HFFc6 (cell line): ENCODE data around the gene KCNK7. TPM values are rescaled to one million over a fixed set of nuclear protein-coding genes. Genes with fewer than 3 reads are reported as not detected.
A peak's percentile ranks its signal among the peaks of the same experiment; 100 is the strongest.

Experiments
- DNase-seq: peaks from one replicate; pipeline ENCODE4 v3.0.0-alpha.2; 2018
- H3K27ac Mint-ChIP-seq: 2 replicates; pipeline ENCODE4 v1.8.0; 2020; ENCODE audit warnings: mild to moderate bottlenecking, mixed read lengths
- H3K27me3 Mint-ChIP-seq: 2 replicates; pipeline ENCODE4 v1.8.0; 2021; ENCODE audit warnings: mild to moderate bottlenecking, moderate library complexity, mixed read lengths; ENCODE audit not compliant: insufficient read depth
- H3K36me3 Mint-ChIP-seq: 2 replicates; pipeline ENCODE4 v1.8.0; 2021; ENCODE audit warnings: low read depth, mixed read lengths
- H3K4me1 Mint-ChIP-seq: 2 replicates; pipeline ENCODE4 v1.8.0; 2020; ENCODE audit warnings: low read depth, mixed read lengths
- H3K4me3 Mint-ChIP-seq: 2 replicates; pipeline ENCODE4 v1.8.0; 2020; ENCODE audit warnings: mild to moderate bottlenecking, moderate library complexity, mixed read lengths
- H3K9me3 Mint-ChIP-seq: 2 replicates; pipeline ENCODE4 v1.8.0; 2020; ENCODE audit warnings: mild to moderate bottlenecking, mixed read lengths
- total RNA-seq, 6 experiments: library from RNA; stranded (reverse); fragmentation: NEBNext Ultra II Directional; extraction: Animal tissue kit (Norgen Biotek cat#: 25700); gene quantifications; 2 replicates in 1 of 6; 3 replicates in 5 of 6; pipeline ENCODE4 v1.2.3, GENCODE V29; 2021
- TF ChIP-seq, protein P1 (sequence below): fragments of 200-600 bp; sonication (generic); IDR thresholded peaks from 2 replicates; pipeline ENCODE4 v1.5.0; 2021; ENCODE audit warnings: antibody characterized with exemption, mild to moderate bottlenecking

Gene KCNK7
- total RNA-seq, 6 experiments from 2014 or later = 0.16 to 0.31 (median 0.30) TPM; not detected in 3

DNA sequence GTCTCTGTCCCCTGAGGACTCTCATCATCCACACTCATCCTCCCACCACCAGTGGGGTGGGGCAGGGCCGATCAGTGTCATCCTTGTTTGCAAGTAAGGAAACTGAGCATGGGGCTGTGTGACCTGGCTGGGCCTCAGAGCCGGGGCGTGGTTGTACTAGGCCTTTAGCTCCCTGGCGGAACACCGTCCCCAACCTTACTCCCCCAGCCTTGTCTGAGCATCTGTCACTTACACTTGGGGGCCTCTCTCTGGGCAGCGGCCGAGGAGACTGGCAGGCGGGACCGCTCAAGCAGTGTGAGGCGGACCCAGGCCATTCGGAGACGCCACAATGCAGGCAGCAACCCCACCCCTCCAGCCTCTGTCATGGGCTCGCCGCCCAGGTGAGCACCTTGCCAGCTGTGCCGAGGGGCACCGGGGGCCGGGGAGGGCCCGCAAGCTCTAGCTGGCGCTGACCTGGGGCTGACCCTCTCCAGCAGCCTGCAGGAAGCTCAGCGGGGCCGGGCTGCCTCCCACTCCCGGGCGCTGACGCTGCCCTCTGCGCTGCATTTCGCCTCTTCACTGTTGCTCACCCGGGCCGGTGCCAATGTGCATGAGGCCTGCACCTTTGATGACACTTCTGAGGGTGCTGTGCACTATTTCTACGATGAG is 23.8 kb upstream of the KCNK7 start:
- TF ChIP-seq, protein P1, sequence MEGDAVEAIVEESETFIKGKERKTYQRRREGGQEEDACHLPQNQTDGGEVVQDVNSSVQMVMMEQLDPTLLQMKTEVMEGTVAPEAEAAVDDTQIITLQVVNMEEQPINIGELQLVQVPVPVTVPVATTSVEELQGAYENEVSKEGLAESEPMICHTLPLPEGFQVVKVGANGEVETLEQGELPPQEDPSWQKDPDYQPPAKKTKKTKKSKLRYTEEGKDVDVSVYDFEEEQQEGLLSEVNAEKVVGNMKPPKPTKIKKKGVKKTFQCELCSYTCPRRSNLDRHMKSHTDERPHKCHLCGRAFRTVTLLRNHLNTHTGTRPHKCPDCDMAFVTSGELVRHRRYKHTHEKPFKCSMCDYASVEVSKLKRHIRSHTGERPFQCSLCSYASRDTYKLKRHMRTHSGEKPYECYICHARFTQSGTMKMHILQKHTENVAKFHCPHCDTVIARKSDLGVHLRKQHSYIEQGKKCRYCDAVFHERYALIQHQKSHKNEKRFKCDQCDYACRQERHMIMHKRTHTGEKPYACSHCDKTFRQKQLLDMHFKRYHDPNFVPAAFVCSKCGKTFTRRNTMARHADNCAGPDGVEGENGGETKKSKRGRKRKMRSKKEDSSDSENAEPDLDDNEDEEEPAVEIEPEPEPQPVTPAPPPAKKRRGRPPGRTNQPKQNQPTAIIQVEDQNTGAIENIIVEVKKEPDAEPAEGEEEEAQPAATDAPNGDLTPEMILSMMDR = no peak
- Mint-ChIP-seq H3K27me3 (peaks cover 1% of the 10 kb centered on the region), H3K4me3 (no peak overlapping the region), H3K36me3 (peaks cover 13% of the 10 kb centered on the region), H3K4me1 (peaks cover 10% of the 10 kb centered on the region), H3K27ac (no peak overlapping the region), H3K9me3 (no peaks in the 10 kb centered on the region)
- no peak for DNase-seq

DNA sequence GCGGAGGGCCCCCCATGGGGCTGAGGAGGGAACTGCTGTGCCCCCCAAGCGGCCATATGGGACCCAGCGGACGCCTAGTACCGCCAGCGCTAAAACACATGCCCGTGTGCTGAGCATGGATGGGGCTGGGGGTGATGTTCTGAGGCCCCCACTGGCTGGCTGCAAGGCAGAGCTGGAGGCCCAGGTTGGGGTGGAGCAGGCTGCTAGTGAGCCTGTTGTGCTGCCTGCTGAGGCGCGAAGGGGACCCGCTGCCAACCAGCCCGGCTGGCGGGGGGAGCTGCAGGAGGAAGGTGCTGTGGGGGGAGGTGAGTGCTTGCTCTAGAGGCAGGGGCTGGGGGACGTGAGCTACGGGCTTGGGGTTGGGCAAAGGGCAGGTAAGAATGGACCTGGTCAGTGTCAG is 23.2 kb upstream of the KCNK7 start:
- Mint-ChIP-seq H3K4me1 (peaks cover 10% of the 10 kb centered on the region), H3K9me3 (no peaks in the 10 kb centered on the region), H3K36me3 (peaks cover 10% of the 10 kb centered on the region), H3K4me3 (no peak overlapping the region), H3K27me3 (peaks cover 1% of the 10 kb centered on the region), H3K27ac (no peak overlapping the region)
- TF ChIP-seq, protein P1 = no peak
- DNase-seq = no peak

DNA sequence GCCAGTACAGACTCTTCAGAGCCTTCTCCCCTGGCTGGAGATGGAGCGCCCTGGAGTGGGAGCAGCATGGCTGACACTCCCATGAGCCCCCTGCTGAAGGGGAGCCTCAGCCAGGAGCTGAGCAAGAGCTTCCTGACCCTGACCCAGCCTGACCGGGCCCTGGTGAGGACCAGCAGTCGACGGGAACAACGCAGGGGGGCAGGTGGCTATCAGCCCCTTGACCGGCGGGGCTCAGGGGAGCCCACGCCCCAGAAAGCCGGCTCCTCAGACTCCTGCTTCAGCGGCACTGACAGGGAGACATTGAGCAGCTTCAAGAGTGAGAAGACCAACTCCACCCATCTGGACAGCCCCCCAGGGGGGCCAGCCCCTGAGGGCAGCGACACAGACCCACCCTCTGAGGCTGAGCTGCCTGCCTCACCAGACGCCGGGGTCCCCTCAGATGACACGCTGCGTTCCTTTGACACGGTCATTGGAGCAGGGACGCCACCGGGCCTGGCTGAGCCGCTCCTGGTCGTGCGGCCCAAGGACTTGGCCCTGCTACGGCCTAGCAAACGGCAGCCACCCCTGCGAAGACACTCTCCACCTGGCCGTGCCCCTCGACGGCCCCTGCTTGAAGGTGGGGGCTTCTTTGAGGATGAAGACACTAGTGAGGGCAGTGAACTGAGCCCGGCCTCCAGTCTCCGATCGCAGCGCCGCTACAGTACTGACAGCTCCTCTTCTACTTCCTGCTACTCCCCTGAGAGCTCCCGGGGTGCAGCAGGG is 22.6 kb upstream of the KCNK7 start:
- no peak overlapping the region for H3K4me3 Mint-ChIP-seq
- H3K36me3 Mint-ChIP-seq = peaks cover 10% of the 10 kb centered on the region
- peaks cover 12% of the 10 kb centered on the region for H3K4me1 Mint-ChIP-seq
- DNase-seq = no peak
- TF ChIP-seq, protein P1 = no peak
- no peak overlapping the region for H3K27ac Mint-ChIP-seq
- H3K9me3 Mint-ChIP-seq = no peaks in the 10 kb centered on the region
- peaks cover 1% of the 10 kb centered on the region for H3K27me3 Mint-ChIP-seq

DNA sequence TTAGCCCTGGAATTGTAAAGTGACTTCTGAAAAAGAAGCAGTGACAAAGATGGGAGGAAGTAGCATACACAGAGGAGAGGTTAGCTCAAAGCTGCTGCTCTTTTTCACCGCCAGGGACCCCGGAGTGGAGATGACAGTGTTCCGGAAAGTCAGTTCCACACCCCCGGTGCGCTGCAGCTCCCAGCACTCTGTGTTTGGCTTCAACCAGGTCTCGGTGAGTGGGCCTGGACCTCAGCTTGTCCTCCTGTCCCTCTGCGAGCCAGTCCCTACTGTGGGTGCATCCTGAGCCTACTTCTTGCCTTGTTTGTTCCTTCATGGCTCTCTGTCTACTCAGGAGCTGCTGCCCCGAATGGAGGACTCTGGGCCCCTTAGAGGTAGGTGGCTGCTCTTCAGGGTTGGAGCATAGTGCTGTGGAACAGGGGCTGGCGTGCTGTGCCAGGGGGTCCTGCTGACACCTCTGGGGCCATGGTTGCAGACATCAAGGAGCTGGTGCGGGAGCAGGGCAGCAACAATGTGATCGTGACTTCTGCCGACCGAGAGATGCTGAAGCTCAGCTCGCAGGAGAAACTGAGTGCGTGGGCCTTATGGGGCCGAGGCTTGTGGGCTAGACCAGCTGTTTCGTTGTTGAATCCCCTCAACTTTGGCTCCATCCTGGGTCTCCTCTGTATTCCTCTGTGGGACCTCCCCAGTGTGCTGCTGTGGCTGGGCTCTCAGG is 21.7 kb upstream of the KCNK7 start:
- peak overlapping the region; percentile 94 for H3K4me3 Mint-ChIP-seq
- TF ChIP-seq, protein P1 = no peak
- H3K27me3 Mint-ChIP-seq = peaks cover 1% of the 10 kb centered on the region
- no peak for DNase-seq
- H3K36me3 Mint-ChIP-seq = peaks cover 13% of the 10 kb centered on the region
- peaks cover 21% of the 10 kb centered on the region for H3K4me1 Mint-ChIP-seq
- H3K27ac Mint-ChIP-seq = no peak overlapping the region
- H3K9me3 Mint-ChIP-seq = no peaks in the 10 kb centered on the region

DNA sequence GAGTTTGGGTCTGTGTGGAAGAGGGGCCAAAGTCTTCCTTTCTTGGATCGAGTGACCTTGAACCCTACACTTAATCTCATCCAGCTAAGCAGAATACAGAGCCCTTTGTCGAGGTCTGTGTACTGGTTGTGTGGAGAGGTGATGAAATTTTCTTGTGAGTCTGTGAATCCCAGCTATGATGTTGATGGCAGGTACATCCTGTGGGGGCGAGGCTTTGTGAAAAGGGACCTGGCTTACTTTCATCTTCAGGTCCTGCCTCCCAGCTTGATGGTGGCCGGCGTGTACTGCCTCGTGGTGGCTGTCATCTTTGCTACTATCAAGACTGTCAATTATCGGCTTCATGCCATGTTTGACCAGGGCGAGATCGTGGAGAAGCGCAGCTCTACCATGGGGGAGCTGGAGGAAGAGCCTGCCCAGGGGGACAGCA is 21.0 kb upstream of the KCNK7 start:
- Mint-ChIP-seq H3K36me3 (peaks cover 17% of the 10 kb centered on the region), H3K27ac (peak overlapping the region; percentile 83), H3K4me3 (peak overlapping the region; percentile 94), H3K9me3 (no peaks in the 10 kb centered on the region), H3K27me3 (peaks cover 2% of the 10 kb centered on the region), H3K4me1 (peaks cover 28% of the 10 kb centered on the region)
- TF ChIP-seq, protein P1 = no peak
- DNase-seq = no peak
